ENCODE results near the gene CUX1.

Gene CUX1

GRCh38 chr7:101961811-101962210 is 144.4 kb downstream of the CUX1 start:
- no peak for DNase-seq
- Histone ChIP-seq H3K9me3 (no peaks in the 10 kb centered on the region), H3K36me3 (no peaks in the 10 kb centered on the region), H3K4me3 (ENCODE audit: low read depth, low read length) (no peak overlapping the region), H3K4me1 (peaks cover 10% of the 10 kb centered on the region), H3K27me3 (no peaks in the 10 kb centered on the region)
- no peak for TF ChIP-seq CTCF (IDR thresholded peaks at IDR 0.05; ENCODE audit: low read depth, low read length)

- no peaks in the 10 kb centered on the region for H3K36me3 ChIP-seq
Observed at GRCh38 chr7:101963693-101964092, 146.3 kb downstream of the CUX1 start.

GRCh38 chr7:101964680-101965452 is 147.4 kb downstream of the CUX1 start:
- H3K36me3 ChIP-seq: no peaks in the 10 kb centered on the region
- DNase-seq: no peak
- no peaks in the 10 kb centered on the region for H3K9me3 ChIP-seq
- peaks cover 10% of the 10 kb centered on the region for H3K4me1 ChIP-seq
- no peak for TF ChIP-seq CTCF (IDR thresholded peaks at IDR 0.05; ENCODE audit: low read depth, low read length)
- H3K4me3 ChIP-seq (ENCODE audit: low read depth, low read length): no peak overlapping the region
- no peaks in the 10 kb centered on the region for H3K27me3 ChIP-seq

More at GRCh38 chr7:101963693-101964092, 146.3 kb downstream of the CUX1 start:
- H3K4me1 ChIP-seq: peaks cover 10% of the 10 kb centered on the region
- no peaks in the 10 kb centered on the region for H3K9me3 ChIP-seq
- no peaks in the 10 kb centered on the region for H3K27me3 ChIP-seq
- no peak overlapping the region for H3K4me3 ChIP-seq (ENCODE audit: low read depth, low read length)
- no peak for TF ChIP-seq CTCF (IDR thresholded peaks at IDR 0.05; ENCODE audit: low read depth, low read length)
- no peak for DNase-seq

- no peaks in the 10 kb centered on the region for H3K27me3 ChIP-seq
- peaks cover 10% of the 10 kb centered on the region for H3K4me1 ChIP-seq
- H3K4me3 ChIP-seq (ENCODE audit: low read depth, low read length): no peak overlapping the region
- no peaks in the 10 kb centered on the region for H3K9me3 ChIP-seq
- no peaks in the 10 kb centered on the region for H3K36me3 ChIP-seq
- TF ChIP-seq CTCF (IDR thresholded peaks at IDR 0.05; ENCODE audit: low read depth, low read length): no peak
- DNase-seq: no peak
Observed at GRCh38 chr7:101968720-101969466, 151.5 kb downstream of the CUX1 start.

GRCh38 chr7:101969997-101970585 is 152.7 kb downstream of the CUX1 start:
- Histone ChIP-seq H3K9me3 (no peaks in the 10 kb centered on the region), H3K36me3 (no peaks in the 10 kb centered on the region), H3K4me1 (peaks cover 3% of the 10 kb centered on the region), H3K27me3 (no peaks in the 10 kb centered on the region), H3K4me3 (ENCODE audit: low read depth, low read length) (no peak overlapping the region)
- no peak for TF ChIP-seq CTCF (IDR thresholded peaks at IDR 0.05; ENCODE audit: low read depth, low read length)
- DNase-seq: no peak

Data from BE2C (cell line).